Kidney (tissue), 14 donors: ENCODE results near the gene PIK3CG. TPM values are rescaled to one million over a fixed set of nuclear protein-coding genes. Genes with fewer than 3 reads are reported as not detected.
"Not testable (repeated sequence)": the region's sequence is repeated elsewhere in the genome, so short reads cannot be mapped to it uniquely, and the experiment has no call there.

Experiments
- DNase-seq, 5 donors: peaks; one replicate each; pipeline ENCODE4 v3.0.0-alpha.2; 2013 to 2020
- FAIRE-seq: peaks from 2 replicates; lab custom pipeline; 2012; peaks lifted over from hg19 to GRCh38; lab: Jason Lieb, UNC
- H3K27ac ChIP-seq, 2 donors: one replicate each; pipeline ENCODE4 v1.7.0; 2013; ENCODE audit warnings: low read depth in 2 of 2, low read length in 2 of 2, inconsistent platforms in 1 of 2
- H3K27me3 ChIP-seq: one replicate; pipeline ENCODE4 v1.7.1; 2013; ENCODE audit warnings: low read length, inconsistent platforms; ENCODE audit not compliant: control insufficient read depth, insufficient read depth
- H3K36me3 ChIP-seq, 3 donors: one replicate each; pipeline versions ENCODE4 v1.7.0 to v1.7.1; 2013; ENCODE audit warnings: low read length in 3 of 3, control low read depth in 1 of 3, inconsistent platforms in 1 of 3; ENCODE audit not compliant: insufficient read depth in 3 of 3, control insufficient read depth in 2 of 3
- H3K4me1 ChIP-seq, 3 donors: one replicate each; pipeline versions ENCODE4 v1.7.0 to v1.7.1; 2013; ENCODE audit warnings: low read length in 3 of 3, inconsistent platforms in 1 of 3, low read depth in 1 of 3; ENCODE audit not compliant: control insufficient read depth in 2 of 3, insufficient read depth in 2 of 3
- H3K4me3 ChIP-seq, 3 donors: one replicate each; pipeline versions ENCODE4 v1.7.0 to v1.8.1; 2013; ENCODE audit warnings: low read length in 3 of 3, control low read depth in 1 of 3, inconsistent platforms in 1 of 3
- H3K9ac ChIP-seq, 3 donors: one replicate each; pipeline versions ENCODE4 v1.7.0 to v1.7.1; 2013; ENCODE audit warnings: low read length in 3 of 3, control low read depth in 1 of 3, inconsistent platforms in 1 of 3
- H3K9me3 ChIP-seq, 3 donors: one replicate each; pipeline versions ENCODE4 v1.7.0 to v1.7.1; 2013; ENCODE audit warnings: low read length in 3 of 3, control low read depth in 1 of 3, inconsistent platforms in 1 of 3; ENCODE audit not compliant: control insufficient read depth in 2 of 3, insufficient read depth in 1 of 3
- intact Hi-C: fragments of 100-400 bp; cut with DNase I; formaldehyde crosslinking; loops from one replicate; pipeline ENCODE4 v1.11.1; 2022
- polyA plus RNA-seq: library from polyadenylated mRNA; stranded (reverse); fragments of 350-450 nt; fragmentation: Illumina TruSeq; extraction: RNeasy Lipid Tissue Mini Kit (QIAGEN cat#74804); gene quantifications from one replicate; pipeline ENCODE4 v1.2.3, GENCODE V29; 2014; ENCODE audit warnings: low read depth, low replicate concordance; ENCODE audit not compliant: insufficient read depth
- total RNA-seq: library from RNA; stranded (reverse); fragmentation: NEBNext Ultra II Directional; extraction: Animal tissue kit (Norgen Biotek cat#: 25700); gene quantifications from one replicate; pipeline ENCODE4 v1.2.1, GENCODE V29; 2021
- TF ChIP-seq, protein P1 (sequence below): IDR thresholded peaks from 3 replicates; pipeline ENCODE4 v1.5.1; 2012; ENCODE audit warnings: mild to moderate bottlenecking, moderate library complexity, borderline replicate concordance; ENCODE audit not compliant: insufficient read depth; ENCODE audit errors: extremely low read depth
- donor health status: control.
- donor health status: control.
- donor health status: control.
- donor health status: control.
- donor health status: control.
- donor health status: DM: yes; HTN: yes; CAD: no.
- donor health status: Normal renal cell carcinoma (clear cell type).

Gene PIK3CG
- total and polyA plus RNA-seq, 2 donors from 2014 or later, result 0.15 to 8.6 TPM

DNA sequence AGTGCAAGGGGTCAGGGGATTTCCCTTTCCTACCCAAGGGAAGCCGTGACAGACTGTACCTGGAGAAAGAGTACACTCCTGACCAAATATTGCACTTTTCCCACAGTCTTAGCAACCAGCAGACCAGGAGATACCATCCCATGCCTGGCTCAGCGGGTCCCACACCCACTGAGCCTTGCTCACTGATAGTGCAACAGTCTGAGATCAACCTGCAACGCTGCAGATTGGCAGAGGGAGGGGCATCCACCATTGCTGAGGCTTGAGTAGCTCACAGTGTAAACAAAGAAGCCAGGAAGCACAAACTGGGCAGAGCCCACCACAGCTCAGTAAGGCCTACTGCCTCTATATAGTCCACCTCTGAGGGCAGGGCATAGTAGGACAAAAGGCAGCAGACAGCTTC, 53.9 kb downstream of the PIK3CG start:
- no peaks in the 10 kb centered on the region for H3K36me3 ChIP-seq
- DNase-seq (no peak), FAIRE-seq (no peak)
- no peaks in the 10 kb centered on the region for H3K4me1 ChIP-seq
- no peaks in the 10 kb centered on the region for H3K9me3 ChIP-seq
- no peak overlapping the region for H3K4me3 ChIP-seq
- H3K27ac ChIP-seq, result no peak overlapping the region
- H3K9ac ChIP-seq, result no peak overlapping the region
- H3K27me3 ChIP-seq, result no peaks in the 10 kb centered on the region
- TF ChIP-seq, protein P1, sequence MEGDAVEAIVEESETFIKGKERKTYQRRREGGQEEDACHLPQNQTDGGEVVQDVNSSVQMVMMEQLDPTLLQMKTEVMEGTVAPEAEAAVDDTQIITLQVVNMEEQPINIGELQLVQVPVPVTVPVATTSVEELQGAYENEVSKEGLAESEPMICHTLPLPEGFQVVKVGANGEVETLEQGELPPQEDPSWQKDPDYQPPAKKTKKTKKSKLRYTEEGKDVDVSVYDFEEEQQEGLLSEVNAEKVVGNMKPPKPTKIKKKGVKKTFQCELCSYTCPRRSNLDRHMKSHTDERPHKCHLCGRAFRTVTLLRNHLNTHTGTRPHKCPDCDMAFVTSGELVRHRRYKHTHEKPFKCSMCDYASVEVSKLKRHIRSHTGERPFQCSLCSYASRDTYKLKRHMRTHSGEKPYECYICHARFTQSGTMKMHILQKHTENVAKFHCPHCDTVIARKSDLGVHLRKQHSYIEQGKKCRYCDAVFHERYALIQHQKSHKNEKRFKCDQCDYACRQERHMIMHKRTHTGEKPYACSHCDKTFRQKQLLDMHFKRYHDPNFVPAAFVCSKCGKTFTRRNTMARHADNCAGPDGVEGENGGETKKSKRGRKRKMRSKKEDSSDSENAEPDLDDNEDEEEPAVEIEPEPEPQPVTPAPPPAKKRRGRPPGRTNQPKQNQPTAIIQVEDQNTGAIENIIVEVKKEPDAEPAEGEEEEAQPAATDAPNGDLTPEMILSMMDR, result no peak
- intact Hi-C loops, result no loop called here

DNA sequence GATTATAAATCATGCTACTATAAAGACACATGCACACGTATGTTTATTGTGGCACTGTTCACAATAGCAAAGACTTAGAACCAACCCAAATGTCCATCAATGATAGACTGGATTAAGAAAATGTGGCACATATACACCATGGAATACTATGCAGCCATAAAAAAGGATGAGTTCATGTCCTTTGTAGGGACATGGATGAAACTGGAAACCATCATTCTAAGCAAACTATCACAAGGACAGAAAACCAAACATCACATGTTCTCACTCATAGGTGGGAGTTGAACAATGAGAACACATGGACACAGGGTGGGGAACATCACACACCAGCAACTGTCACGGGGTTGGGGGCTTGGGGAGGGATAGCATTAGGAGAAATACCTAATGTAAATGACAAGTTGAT, 59.4 kb downstream of the PIK3CG start:
- H3K36me3 ChIP-seq, H3K9me3 ChIP-seq, intact Hi-C loops, H3K27ac ChIP-seq, H3K4me1 ChIP-seq, H3K9ac ChIP-seq, H3K27me3 ChIP-seq, DNase-seq, FAIRE-seq, H3K4me3 ChIP-seq: not testable (repeated sequence)

DNA sequence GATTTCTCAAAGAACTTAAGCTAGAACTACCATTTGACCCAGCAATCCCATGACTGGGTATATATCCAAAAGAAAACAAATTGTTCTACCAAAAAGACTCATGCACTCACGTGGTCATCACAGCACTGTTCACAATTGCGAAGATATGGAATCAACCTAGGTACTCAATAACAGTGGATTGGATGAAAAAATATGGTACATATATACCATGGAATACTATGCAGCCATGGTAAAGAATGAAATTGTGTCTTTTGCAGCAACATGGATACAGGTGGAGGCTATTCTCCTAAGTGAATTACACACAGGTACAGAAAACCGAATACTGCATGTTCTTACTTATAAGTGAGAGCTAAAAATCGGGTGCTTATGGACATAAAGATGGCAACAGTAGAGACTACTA, 61.8 kb downstream of the PIK3CG start:
- no peak overlapping the region for H3K4me3 ChIP-seq
- intact Hi-C loops, result no loop called here
- no peak for DNase-seq
- H3K27me3 ChIP-seq, result no peaks in the 10 kb centered on the region
- H3K9ac ChIP-seq, result no peak overlapping the region
- no peak overlapping the region for H3K27ac ChIP-seq
- TF ChIP-seq, protein P1, result no peak
- H3K4me1 ChIP-seq, result no peaks in the 10 kb centered on the region
- no peaks in the 10 kb centered on the region for H3K36me3 ChIP-seq
- no peaks in the 10 kb centered on the region for H3K9me3 ChIP-seq
- no peak for FAIRE-seq

DNA sequence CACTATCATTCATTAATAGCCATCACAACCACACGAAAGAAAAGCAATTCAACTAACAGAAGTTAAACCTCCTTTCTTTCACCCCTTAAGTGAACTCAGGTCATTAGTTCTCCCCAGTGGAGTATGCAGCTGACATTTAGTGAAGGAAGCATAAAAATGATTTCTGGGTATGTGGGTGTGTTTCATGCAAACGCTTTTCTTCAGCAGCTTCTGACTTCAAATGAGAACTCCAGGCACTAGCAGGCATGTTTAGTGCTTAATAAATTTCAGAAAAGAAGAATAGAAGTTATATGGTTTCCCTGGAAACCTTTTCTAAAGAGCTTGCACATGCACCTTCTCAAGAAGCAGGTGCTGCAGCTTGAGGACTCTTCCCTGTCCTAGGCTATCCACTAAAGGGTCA, 62.5 kb downstream of the PIK3CG start:
- peak in 2 of 5 donors; percentile 48 to 78 for DNase-seq

DNA sequence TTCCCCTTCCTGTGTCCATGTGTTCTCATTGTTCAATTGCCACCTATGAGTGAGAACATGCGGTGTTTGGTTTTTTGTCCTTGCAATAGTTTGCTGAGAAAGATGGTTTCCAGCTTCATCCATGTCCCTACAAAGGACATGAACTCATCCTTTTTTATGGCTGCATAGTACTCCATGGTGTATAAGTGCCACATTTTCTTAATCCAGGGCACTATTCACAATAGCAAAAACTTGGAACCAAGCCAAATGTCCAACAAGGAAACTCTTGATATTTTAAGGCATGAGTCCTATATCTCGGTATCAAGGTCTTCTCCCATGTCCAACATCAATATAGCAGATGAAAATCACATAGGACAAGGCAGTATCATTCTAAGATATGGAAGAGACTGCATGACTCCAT, 64.5 kb downstream of the PIK3CG start:
- H3K27ac ChIP-seq, H3K4me1 ChIP-seq, DNase-seq, H3K27me3 ChIP-seq, H3K9ac ChIP-seq, H3K4me3 ChIP-seq, FAIRE-seq, intact Hi-C loops, H3K9me3 ChIP-seq, H3K36me3 ChIP-seq: not testable (repeated sequence)

More for the DNA sequence above, 62.5 kb downstream of the PIK3CG start:
- Histone ChIP-seq H3K36me3 (no peaks in the 10 kb centered on the region), H3K27ac (no peak overlapping the region), H3K27me3 (no peaks in the 10 kb centered on the region), H3K9ac (no peak overlapping the region), H3K4me1 (no peaks in the 10 kb centered on the region), H3K9me3 (no peaks in the 10 kb centered on the region), H3K4me3 (no peak overlapping the region)
- TF ChIP-seq, protein P1, result no peak
- no peak for FAIRE-seq
- intact Hi-C loops, result no loop called here
